Upper lobe of left lung (tissue), 6 donors: Measurements from ENCODE around the gene F12. TPM values are rescaled to one million over a fixed set of nuclear protein-coding genes. Genes with fewer than 3 reads are reported as not detected.

Experiments
- ATAC-seq, 2 donors: fragments of 200-7000 bp; cut with Tn5 transposase; one replicate each; pipeline ENCODE4 v1.9.1; 2022; ENCODE audit warnings: mild to moderate bottlenecking in 2 of 2, moderate library complexity in 2 of 2; ENCODE audit not compliant: low FRiP score in 2 of 2
- DNase-seq, 2 donors: peaks; one replicate each; pipeline ENCODE4 v3.0.0-alpha.2; 2019 to 2020
- H3K27ac ChIP-seq, 4 donors: fragments of 200-600 bp; sonication (generic); one replicate each; pipeline ENCODE4 v1.5.1; 2016 to 2019
- H3K27me3 ChIP-seq, 4 donors: fragments of 200-600 bp; sonication (generic); one replicate each; pipeline ENCODE4 v1.5.1; 2017 to 2019
- H3K36me3 ChIP-seq, 4 donors: fragments of 200-600 bp; sonication (generic); one replicate each; pipeline ENCODE4 v1.5.1; 2016 to 2019
- H3K4me1 ChIP-seq, 4 donors: fragments of 200-600 bp; sonication (generic); one replicate each; pipeline ENCODE4 v1.5.1; 2018 to 2019
- H3K4me3 ChIP-seq, 4 donors: fragments of 200-600 bp; sonication (generic); one replicate each; pipeline ENCODE4 v1.5.1; 2017 to 2019; ENCODE audit warnings: mild to moderate bottlenecking in 2 of 4, moderate library complexity in 1 of 4
- H3K9me3 ChIP-seq, 4 donors: fragments of 200-600 bp; sonication (generic); one replicate each; pipeline ENCODE4 v1.5.1; 2018 to 2019
- EP300 ChIP-seq, 4 donors: sonication (generic); formaldehyde crosslinking; IDR thresholded peaks; one replicate each; pipeline ENCODE4 v1.5.1; 2017; ENCODE audit warnings: antibody characterized with exemption in 4 of 4, control low read depth in 2 of 4
- POLR2A ChIP-seq, 4 donors: fragments of 450-650 bp; IDR thresholded peaks; one replicate each; pipeline ENCODE4 v1.5.1; 2016 to 2017; ENCODE audit warnings: antibody characterized with exemption in 4 of 4, mild to moderate bottlenecking in 2 of 4
- POLR2AphosphoS5 ChIP-seq, 2 donors: sonication (generic); formaldehyde crosslinking; IDR thresholded peaks; one replicate each; pipeline ENCODE4 v1.5.1; 2017; ENCODE audit warnings: antibody characterized with exemption in 2 of 2
- WGBS, 2 donors: methylation state at CpG; one replicate each; pipeline ENCODE4 v1.1.5; 2017 to 2018; 5-methylcytosine and 5-hydroxymethylcytosine counted together
- total RNA-seq, 6 donors: library from RNA; depleted of rRNA in 4 of 6; stranded (reverse); fragments of >200 nt in 4 of 6; gene quantifications; one replicate each; pipeline versions ENCODE4 v1.1.0 to v1.2.1, GENCODE V29; 2016 to 2021
- TF ChIP-seq, protein P1 (sequence below), 6 experiments: fragments of 450-650 bp in 4 of 6; fragments of 200-600 bp in 2 of 6; sonication (generic) in 2 of 6; IDR thresholded peaks; one replicate each; pipeline ENCODE4 v1.5.1; 2016 to 2019; ENCODE audit warnings: antibody characterized with exemption in 6 of 6
- donor health status: DM: no; HTN: no; CAD: no; lungs with moderate emphysema.
- donor health status: DM: no; HTN: yes; CAD: no; lungs with severe emphysema.

F12 gene
- 1 to 10 TPM in 4 of 6 donors, under 1 TPM in 1, not detected in 1; 0.91 to 7.8 (median 2.1) TPM for total RNA-seq

DNA sequence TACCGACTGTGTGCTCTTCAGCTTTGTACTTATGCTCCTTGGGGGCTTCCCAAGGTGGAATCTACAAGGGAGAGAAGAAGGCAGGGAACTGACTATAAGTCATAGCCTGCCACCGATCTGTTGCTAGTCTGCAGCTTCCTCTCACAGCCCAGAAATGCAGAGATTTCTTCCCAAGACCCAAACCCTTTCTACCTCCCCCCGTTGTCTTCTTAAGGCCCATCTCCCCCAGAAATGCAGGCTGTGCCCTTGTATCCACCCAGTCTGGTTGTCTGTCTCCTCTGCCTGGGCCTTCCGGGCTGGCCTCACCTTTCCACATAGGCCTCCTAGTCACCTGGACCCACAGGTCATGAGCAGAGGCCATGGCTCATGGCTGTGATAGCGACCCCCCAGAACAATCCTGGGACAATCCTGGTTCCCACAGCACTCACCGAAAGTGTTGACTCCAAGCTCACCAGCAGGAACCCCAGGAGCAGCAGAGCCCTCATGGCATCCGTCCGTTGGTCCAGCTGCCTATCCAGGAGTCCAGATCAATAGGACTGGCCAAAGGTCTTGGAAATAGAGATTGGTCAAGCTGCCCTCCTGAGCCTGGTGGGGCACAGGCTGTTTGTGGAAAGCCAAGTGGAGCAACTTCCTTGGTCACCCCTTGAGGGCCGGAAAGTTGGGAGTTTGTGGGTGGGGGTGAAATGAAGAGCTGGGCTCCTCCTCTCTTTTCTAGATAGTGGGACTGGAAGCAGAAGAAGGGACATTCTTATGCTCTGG, at the start of gene F12:
Gene F12 (minus strand): TSS at position 522 of the 759 bp plus-strand sequence. CDS start 37 bp downstream, at position 485.
- H3K4me1 ChIP-seq, result peaks cover 9 to 21% (median 14%) of the 10 kb centered on the region in 4 donors

DNA sequence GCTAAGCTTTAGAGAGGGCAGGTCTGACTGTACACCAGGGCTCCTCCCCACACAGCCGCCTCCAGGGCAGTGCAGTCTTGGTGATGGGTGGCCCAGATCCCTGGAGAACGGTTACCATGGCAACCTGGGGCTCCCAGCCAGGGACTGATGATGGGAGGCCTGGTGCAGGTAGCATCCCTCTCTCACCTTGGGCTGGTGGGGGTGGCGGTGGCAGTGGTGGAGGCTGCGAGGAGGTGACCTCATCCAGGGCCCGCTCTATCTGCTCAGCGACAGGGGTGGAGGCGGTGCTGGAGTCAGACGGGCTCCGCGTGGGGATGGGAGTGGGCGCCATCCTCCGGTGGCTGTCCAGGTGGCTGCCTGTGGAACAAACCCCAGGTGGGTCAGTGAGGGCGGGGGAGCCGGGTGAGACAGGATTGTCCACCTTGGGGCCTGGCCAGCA, 49.6 kb upstream of the F12 start:
- Histone ChIP-seq H3K27ac (no peak overlapping the region), H3K4me3 (no peak overlapping the region), H3K4me1 (peaks cover 25 to 53% (median 33%) of the 10 kb centered on the region in 4 donors), H3K9me3 (no peaks in the 10 kb centered on the region), H3K27me3 (no peaks in the 10 kb centered on the region), H3K36me3 (peaks cover 0 to 26% (median 12%) of the 10 kb centered on the region in 4 donors)
- TF ChIP-seq POLR2AphosphoS5 (IDR thresholded peaks at IDR 0.05), result no peak
- TF ChIP-seq, protein P1, sequence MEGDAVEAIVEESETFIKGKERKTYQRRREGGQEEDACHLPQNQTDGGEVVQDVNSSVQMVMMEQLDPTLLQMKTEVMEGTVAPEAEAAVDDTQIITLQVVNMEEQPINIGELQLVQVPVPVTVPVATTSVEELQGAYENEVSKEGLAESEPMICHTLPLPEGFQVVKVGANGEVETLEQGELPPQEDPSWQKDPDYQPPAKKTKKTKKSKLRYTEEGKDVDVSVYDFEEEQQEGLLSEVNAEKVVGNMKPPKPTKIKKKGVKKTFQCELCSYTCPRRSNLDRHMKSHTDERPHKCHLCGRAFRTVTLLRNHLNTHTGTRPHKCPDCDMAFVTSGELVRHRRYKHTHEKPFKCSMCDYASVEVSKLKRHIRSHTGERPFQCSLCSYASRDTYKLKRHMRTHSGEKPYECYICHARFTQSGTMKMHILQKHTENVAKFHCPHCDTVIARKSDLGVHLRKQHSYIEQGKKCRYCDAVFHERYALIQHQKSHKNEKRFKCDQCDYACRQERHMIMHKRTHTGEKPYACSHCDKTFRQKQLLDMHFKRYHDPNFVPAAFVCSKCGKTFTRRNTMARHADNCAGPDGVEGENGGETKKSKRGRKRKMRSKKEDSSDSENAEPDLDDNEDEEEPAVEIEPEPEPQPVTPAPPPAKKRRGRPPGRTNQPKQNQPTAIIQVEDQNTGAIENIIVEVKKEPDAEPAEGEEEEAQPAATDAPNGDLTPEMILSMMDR (IDR thresholded peaks at IDR 0.05), result no peak
- no peak for TF ChIP-seq EP300 (IDR thresholded peaks at IDR 0.05)
- TF ChIP-seq POLR2A (IDR thresholded peaks at IDR 0.05), result no peak
- 89 to 96% methylated on average over 10 to 13 of the region's 14 CpGs for WGBS, 2 donors
- no peak for DNase-seq
- ATAC-seq, result no peak

More for the DNA sequence above, at the start of gene F12:
- Histone ChIP-seq H3K4me3 (no peak within 1 kb of the TSS), H3K27ac (no peak within 1 kb of the TSS), H3K27me3 (no peaks in the 10 kb centered on the region), H3K9me3 (no peaks in the 10 kb centered on the region), H3K36me3 (no peaks in the 10 kb centered on the region)
- 85 to 88% methylated on average over 6 to 9 of the region's 9 CpGs for WGBS, 2 donors
- no peak for TF ChIP-seq POLR2A (IDR thresholded peaks at IDR 0.05)
- no peak for TF ChIP-seq EP300 (IDR thresholded peaks at IDR 0.05)
- TF ChIP-seq, protein P1 (IDR thresholded peaks at IDR 0.05), result no peak
- no peak for TF ChIP-seq POLR2AphosphoS5 (IDR thresholded peaks at IDR 0.05)
- no peak for ATAC-seq
- DNase-seq, result no peak

DNA sequence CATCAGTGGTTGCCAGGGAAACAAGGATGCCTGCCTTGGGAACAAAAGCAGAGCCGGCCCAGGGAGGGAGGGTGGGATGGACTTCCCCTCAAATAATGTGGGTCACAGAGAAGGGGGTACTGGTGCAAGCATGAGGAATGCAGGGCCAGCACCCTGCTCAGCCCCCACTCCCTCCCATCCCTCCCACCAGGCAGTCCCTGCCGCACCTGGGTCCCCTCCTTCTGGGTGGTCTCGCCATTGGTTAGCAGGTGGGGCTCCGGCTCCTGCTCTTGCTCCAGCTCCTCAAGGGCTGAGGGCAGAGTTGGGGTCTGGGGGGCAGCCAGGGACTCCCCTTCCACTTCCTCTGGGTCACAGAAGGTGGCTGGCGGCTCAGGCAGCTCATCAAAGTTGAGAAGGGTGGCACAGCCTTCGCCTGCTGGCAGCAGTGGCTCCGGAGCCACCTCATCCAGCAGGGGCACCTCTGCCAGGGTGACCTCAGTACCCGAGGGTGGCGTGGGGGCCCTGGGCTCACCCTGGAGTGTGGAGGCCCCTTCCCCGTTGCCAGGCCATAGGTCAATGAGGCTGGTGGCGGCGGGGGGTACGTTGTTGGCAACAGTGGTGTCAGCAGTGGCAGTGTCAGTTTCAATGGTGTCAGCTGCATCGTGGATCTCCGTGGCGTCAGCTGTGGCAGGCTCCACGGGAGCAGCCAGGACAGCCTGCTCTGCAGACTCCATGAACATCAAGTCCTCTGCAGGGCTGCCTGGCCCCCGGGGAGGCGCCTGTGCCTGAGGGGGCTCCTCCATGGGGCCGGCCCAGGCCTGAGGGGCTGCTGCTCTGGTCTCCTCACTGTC, 48.7 kb upstream of the F12 start:
- Histone ChIP-seq H3K9me3 (no peaks in the 10 kb centered on the region), H3K4me3 (no peak overlapping the region), H3K4me1 (peaks cover 31 to 57% (median 37%) of the 10 kb centered on the region in 4 donors), H3K36me3 (peaks cover 0 to 26% (median 12%) of the 10 kb centered on the region in 4 donors), H3K27ac (no peak overlapping the region), H3K27me3 (no peaks in the 10 kb centered on the region)
- WGBS, 2 donors, result 71 to 91% methylated on average over 8 to 20 of the region's 20 CpGs
- ATAC-seq (no peak), DNase-seq (peak in 1 of 2 donors; percentile 71)
- no peak for TF ChIP-seq EP300 (IDR thresholded peaks at IDR 0.05)
- TF ChIP-seq POLR2AphosphoS5 (IDR thresholded peaks at IDR 0.05), result no peak
- TF ChIP-seq, protein P1 (IDR thresholded peaks at IDR 0.05), result no peak

DNA sequence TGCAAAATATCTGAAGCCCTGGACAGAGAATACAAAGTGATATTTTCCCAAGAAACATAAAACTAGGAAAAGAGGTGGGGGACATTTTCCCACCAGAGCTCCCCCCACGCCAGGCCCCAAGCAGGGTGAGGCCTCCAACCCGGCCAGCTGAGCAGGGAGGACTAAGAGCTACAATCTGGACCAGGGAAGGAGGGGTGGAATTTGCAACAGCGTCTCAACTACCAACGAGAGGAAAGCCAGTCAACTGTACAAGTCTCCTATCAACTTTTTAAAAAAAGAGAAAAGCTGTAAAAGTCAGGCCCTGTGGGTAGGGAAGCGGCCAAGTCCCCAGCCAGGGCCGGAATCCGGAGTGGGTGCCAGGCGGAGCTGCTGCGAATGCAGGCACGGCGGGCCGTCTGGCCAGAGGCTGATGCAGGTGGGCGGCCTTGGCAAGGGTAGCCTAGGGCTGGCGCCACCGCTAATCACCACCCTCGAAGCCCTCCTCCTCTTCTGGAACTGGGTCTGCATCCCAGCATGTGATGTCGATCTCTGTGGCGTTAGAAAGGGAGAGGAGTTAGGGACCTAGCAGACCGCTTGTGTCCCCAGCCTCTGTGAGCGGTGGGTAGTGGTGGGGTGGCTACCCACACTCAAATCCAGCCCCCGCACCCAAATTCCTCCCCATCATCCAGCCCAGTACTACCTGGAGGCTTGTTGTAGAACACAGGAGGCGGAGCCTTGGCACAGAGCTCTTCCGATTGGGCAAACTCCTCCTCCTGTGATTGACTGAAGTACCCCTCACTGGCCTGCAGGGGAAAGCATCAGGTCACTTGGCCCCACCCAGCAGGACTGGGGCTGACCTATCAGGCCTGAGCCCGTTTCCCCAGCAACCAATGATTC, 47.9 kb upstream of the F12 start:
- TF ChIP-seq POLR2AphosphoS5 (IDR thresholded peaks at IDR 0.05), result no peak
- TF ChIP-seq, protein P1 (IDR thresholded peaks at IDR 0.05), result peak; percentile 41 to 77 (median 66)
- no peak for TF ChIP-seq POLR2A (IDR thresholded peaks at IDR 0.05)
- Histone ChIP-seq H3K27ac (no peak overlapping the region), H3K36me3 (peaks cover 0 to 26% (median 12%) of the 10 kb centered on the region in 4 donors), H3K27me3 (no peaks in the 10 kb centered on the region), H3K9me3 (no peaks in the 10 kb centered on the region), H3K4me1 (peaks cover 30 to 49% (median 35%) of the 10 kb centered on the region in 4 donors), H3K4me3 (no peak overlapping the region)
- peak; percentile 80 to 84 for DNase-seq
- 85 to 87% methylated on average over 18 to 24 of the region's 24 CpGs for WGBS, 2 donors
- ATAC-seq, result peak; percentile 66 to 68
